ENCODE results near the gene PRR9.
"Not testable (repeated sequence)": the region's sequence is repeated elsewhere in the genome, so short reads cannot be mapped to it uniquely, and the experiment has no call there.

Gene PRR9

GRCh38 chr1:153229076-153229829 lies 11.9 kb downstream of the PRR9 start:
- in situ Hi-C loops (cut with HindIII; ENCODE audit: low sequenced_read_pairs) = not testable (repeated sequence)

DNA sequence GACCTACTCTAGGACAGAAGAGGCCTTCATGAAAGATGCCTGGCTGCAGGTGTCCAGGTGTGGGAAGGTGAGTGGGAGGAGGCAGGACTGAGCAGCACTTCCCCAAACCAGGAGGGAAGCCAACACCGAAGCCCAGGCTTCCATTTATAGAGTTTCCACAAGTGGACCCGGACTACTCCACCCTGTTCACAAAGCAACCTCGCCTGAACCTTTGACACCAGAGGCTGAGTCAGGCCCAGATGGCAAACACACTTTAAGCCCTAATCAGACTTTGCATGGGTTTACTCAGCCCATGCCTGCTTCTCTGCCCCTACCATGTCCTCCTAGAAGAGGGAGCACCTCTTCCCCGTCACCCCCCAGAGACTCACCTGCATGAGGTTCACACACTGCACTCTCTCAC lies 14.0 kb downstream of the PRR9 start:
- in situ Hi-C loops (cut with HindIII; ENCODE audit: low sequenced_read_pairs) = no loop called here

- in situ Hi-C loops (cut with HindIII; ENCODE audit: low sequenced_read_pairs) = no loop called here
These were observed 14.4 kb downstream of the PRR9 start for GRCh38 chr1:153231785-153232184.

- in situ Hi-C loops (cut with HindIII; ENCODE audit: low sequenced_read_pairs) = no loop called here
These were observed 15.2 kb downstream of the PRR9 start for GRCh38 chr1:153232553-153232952.

- in situ Hi-C loops (cut with HindIII; ENCODE audit: low sequenced_read_pairs) = no loop called here
These were observed 16.1 kb downstream of the PRR9 start for GRCh38 chr1:153233448-153233847.

DNA sequence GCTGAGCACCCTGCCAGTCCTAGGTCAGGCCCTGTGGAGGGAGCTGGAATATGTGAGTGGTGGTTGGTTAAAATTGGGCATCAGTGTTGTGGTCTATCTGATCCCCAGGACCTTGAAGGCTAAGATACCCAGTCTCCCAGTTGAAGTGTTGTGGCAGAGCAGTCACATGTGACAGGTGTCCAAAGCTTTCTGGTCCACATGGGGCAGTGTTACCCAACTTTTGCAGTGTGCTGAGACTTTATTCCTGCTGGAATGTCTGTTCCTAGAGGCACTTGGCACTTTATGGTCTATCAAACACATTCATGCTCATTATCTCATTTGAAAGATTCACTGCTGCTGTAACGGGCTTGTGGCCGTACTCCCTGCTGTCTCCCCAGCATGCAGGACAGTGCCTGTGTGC lies 21.1 kb downstream of the PRR9 start:
- in situ Hi-C loops (cut with HindIII; ENCODE audit: low sequenced_read_pairs) = no loop called here

- in situ Hi-C loops (cut with HindIII; ENCODE audit: low sequenced_read_pairs) = no loop called here
These were observed 24.8 kb downstream of the PRR9 start for GRCh38 chr1:153242160-153242559.

- in situ Hi-C loops (cut with HindIII; ENCODE audit: low sequenced_read_pairs) = no loop called here
These were observed 28.1 kb downstream of the PRR9 start for GRCh38 chr1:153245466-153245865.

DNA sequence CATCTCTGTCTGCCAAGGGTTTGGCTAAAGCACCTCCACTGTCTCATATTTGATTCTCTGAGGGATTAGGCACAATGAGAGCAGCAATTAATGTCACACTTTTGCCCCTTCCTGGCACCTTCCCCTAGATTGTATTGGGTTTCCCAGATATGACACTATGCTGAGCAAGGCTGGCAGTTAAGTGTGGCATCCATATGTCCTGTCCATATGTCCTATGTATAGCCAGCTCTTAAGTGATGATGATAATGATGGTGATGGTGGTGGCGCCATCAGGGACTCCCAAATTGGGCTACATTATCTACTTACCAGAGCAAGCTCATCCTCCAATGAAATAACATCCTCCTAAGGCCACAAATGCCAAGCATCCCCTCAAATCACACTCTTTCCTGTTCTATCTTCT lies 28.6 kb downstream of the PRR9 start:
- in situ Hi-C loops (cut with HindIII; ENCODE audit: low sequenced_read_pairs) = no loop called here

DNA sequence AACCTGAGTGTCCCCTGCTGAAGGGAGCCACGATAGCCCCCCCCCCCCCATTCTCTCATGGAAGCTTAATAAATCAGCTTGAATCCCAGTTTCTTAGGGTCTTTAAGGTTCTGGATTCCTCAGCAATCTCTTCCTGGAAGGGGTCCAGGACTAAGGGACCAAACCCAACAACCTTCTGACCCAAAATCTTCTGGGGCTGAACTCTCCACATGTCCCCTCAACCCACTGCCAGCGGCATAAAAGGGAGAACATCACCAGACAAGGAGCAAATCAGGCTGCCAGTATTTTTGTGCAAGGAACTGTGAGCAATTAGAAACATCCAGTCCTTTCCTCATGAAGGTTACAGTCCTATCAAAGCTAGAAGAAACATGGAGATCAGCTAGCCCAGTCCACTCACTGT lies 29.4 kb downstream of the PRR9 start:
- in situ Hi-C loops (cut with HindIII; ENCODE audit: low sequenced_read_pairs) = no loop called here

DNA sequence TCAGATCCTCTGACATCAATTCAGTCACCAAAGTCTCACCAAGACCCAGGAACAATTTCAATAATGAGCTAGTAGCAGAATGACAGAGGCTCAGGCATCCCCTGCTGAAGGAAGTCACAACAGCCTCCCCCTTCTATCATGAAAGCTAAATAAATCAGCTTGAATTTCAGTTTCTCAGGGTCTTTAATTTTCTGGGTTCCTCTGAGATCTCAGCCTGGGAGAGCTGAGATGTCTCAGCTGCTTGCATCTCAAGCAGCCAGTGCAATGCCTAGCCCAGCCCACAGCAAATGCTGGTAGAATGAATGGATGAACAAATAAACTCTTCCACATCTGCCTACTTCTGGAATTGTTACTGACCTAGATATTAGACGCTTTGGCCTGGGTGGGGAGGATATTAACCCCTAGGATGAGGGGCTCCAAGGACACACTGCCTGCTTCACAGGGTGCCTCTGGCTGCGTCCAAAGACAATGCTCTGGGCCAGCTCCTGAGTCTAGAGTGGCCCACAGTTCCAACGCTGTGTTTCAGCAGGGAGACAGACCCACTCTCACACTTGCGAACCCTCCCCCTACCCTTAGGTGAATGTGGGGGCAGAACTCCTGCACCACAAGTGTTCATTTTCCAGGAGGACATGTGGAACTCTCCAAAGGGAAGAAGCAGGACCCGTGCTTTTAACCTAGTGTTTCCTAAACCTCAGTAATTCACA lies 30.9 kb downstream of the PRR9 start:
- in situ Hi-C loops (cut with HindIII; ENCODE audit: low sequenced_read_pairs) = no loop called here

- in situ Hi-C loops (cut with HindIII; ENCODE audit: low sequenced_read_pairs) = no loop called here
These were observed 32.8 kb downstream of the PRR9 start for GRCh38 chr1:153250166-153250565.

GRCh38 chr1:153251087-153251486 lies 33.7 kb downstream of the PRR9 start:
- in situ Hi-C loops (cut with HindIII; ENCODE audit: low sequenced_read_pairs) = no loop called here

GRCh38 chr1:153251562-153251961 lies 34.2 kb downstream of the PRR9 start:
- in situ Hi-C loops (cut with HindIII; ENCODE audit: low sequenced_read_pairs) = no loop called here

DNA sequence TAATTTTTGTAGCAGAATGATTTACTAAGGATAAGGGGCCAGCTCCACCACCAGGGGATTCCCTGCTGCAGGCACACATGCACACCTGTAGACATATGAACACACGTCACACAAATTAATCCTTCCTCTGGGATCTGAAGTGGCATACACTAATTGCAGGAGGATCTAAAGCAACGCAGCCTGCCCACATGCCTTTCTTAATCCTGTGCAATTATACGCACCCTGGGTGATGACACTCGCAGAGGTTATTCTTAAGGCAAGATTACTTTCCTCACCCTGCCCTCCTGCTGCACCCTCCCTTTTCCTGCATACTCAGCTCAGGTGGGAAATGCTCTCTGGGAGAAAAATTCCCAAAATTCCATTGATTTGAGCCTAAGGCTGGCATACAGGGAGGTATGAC lies 34.6 kb downstream of the PRR9 start:
- in situ Hi-C loops (cut with HindIII; ENCODE audit: low sequenced_read_pairs) = no loop called here

GRCh38 chr1:153253076-153253475 lies 35.7 kb downstream of the PRR9 start:
- in situ Hi-C loops (cut with HindIII; ENCODE audit: low sequenced_read_pairs) = no loop called here

- in situ Hi-C loops (cut with HindIII; ENCODE audit: low sequenced_read_pairs) = no loop called here
These were observed 36.3 kb downstream of the PRR9 start for GRCh38 chr1:153253693-153254092.

DNA sequence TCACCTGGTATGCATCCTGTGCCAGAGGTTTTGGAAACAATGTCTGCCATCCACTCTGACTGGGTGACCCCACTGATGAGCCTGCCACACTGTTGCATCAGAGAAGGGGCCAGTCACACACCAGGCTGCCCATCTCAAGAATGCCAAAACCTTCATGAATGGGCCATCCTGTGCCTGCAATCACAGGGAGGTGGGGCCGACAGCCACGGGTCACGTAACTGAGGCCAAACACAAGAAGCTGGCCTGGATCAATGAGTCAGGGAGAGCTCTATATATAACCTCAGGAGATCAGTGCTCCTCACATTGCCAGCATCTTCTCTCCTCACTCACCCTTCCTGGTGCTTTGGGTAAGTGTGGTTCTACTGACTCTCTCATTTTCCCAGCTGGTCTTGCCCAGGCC lies 42.0 kb downstream of the PRR9 start, which contains the start of gene LORICRIN:
Gene LORICRIN (plus strand): TSS at position 301 of the 400 bp plus-strand sequence. CDS start 1,263 bp downstream, outside the sequence.
- in situ Hi-C loops (cut with HindIII; ENCODE audit: low sequenced_read_pairs) = no loop called here

- in situ Hi-C loops (cut with HindIII; ENCODE audit: low sequenced_read_pairs) = no loop called here
These were observed 43.3 kb downstream of the PRR9 start for GRCh38 chr1:153260585-153261280.

DNA sequence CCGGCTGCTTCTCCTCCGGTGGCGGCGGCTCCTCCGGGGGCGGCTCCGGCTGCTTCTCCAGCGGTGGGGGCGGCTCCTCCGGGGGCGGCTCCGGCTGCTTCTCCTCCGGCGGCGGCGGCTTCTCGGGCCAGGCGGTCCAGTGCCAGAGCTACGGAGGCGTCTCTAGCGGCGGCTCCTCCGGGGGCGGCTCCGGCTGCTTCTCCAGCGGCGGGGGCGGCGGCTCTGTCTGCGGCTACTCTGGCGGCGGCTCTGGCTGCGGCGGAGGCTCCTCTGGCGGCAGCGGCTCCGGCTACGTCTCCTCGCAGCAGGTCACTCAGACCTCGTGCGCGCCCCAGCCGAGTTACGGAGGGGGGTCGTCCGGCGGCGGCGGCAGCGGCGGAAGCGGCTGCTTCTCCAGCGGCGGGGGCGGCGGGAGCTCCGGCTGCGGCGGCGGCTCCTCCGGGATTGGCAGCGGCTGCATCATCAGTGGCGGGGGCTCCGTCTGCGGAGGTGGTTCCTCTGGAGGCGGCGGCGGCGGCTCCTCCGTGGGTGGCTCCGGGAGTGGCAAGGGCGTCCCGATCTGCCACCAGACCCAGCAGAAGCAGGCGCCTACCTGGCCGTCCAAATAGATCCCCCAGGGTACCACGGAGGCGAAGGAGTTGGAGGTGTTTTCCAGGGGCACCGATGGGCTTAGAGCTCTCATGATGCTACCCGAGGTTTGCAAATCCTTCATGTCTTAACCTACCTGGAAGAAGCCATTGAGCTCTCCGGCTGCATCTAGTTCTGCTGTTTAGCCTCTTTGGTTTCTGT lies 44.1 kb downstream of the PRR9 start:
- in situ Hi-C loops (cut with HindIII; ENCODE audit: low sequenced_read_pairs) = no loop called here

DNA sequence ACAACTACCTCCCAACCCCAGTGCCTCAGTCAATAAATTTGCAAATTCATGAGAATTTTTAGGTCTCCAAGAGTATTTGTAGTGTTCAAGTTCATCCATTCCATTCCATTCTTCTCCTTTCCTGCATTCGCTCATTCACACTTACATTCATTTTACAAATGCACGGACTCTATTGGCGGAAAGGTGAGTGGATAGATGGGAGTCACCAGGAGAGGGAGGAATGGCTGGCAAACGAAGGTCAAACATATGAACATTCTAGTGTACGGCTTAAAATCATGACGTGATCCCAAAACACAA lies 44.6 kb downstream of the PRR9 start:
- in situ Hi-C loops (cut with HindIII; ENCODE audit: low sequenced_read_pairs) = no loop called here

Measured in endothelial cell of hepatic sinusoid (primary cell).